PC-9 (cell line): ENCODE results near the gene PPEF1.

ENCODE experiments used
- CTCF ChIP-seq: fragments of 200-600 bp; sonication (generic); conservative IDR thresholded peaks from 2 replicates; pipeline ENCODE4 v1.6.1; 2017; ENCODE audit warnings: mixed run types, antibody characterized with exemption, mild to moderate bottlenecking, moderate library complexity
- EZH2 ChIP-seq: fragments of 200-600 bp; sonication (generic); IDR thresholded peaks from 2 replicates; pipeline ENCODE4 v1.8.0; 2017; ENCODE audit warnings: antibody characterized with exemption, low read depth

GRCh38 chrX:18828832-18829404, 121.5 kb downstream of the PPEF1 start:
- no peak for TF ChIP-seq CTCF
- no peak for TF ChIP-seq EZH2
